Adrenal gland (tissue), 12 donors: ENCODE data around the gene TMEM258. TPM values are rescaled to one million over a fixed set of nuclear protein-coding genes. Genes with fewer than 3 reads are reported as not detected.

Experiments
- DNase-seq, 7 donors: peaks; one replicate each; pipeline ENCODE4 v3.0.0-alpha.2; 2019 to 2020
- H3K27ac ChIP-seq, 5 donors: fragments of 200-600 bp; sonication (generic) in 4 of 5; 1 replicate in 3 of 5; 2 replicates in 2 of 5; pipeline versions ENCODE4 v1.5.1 to v1.8.0; 2016 to 2020; ENCODE audit warnings: mild to moderate bottlenecking in 1 of 5
- H3K27me3 ChIP-seq: fragments of 200-600 bp; 2 replicates; pipeline ENCODE4 v1.8.0; 2021
- H3K36me3 ChIP-seq, 2 donors: fragments of 200-600 bp; replicated peaks in 1 of 2; 1 replicate in 1 of 2; 2 replicates in 1 of 2; pipeline versions ENCODE4 v1.5.1 to v1.8.0; 2018 to 2022
- H3K4me1 ChIP-seq, 2 donors: fragments of 200-600 bp; replicated peaks in 1 of 2; 1 replicate in 1 of 2; 2 replicates in 1 of 2; pipeline versions ENCODE4 v1.5.1 to v1.8.0; 2018 to 2021
- H3K4me3 ChIP-seq, 4 donors: fragments of 200-600 bp; sonication (generic) in 3 of 4; one replicate each; pipeline ENCODE4 v1.5.1; 2016 to 2018
- H3K9me3 ChIP-seq, 3 donors: fragments of 200-600 bp; sonication (generic) in 1 of 3; replicated peaks in 1 of 3; 1 replicate in 2 of 3; 2 replicates in 1 of 3; pipeline versions ENCODE4 v1.5.1 to v1.8.0; 2016 to 2021
- CTCF ChIP-seq, 6 experiments: fragments of 450-650 bp in 4 of 6; fragments of 200-600 bp in 2 of 6; sonication (generic) in 1 of 6; IDR thresholded peaks; 1 replicate in 5 of 6; 2 replicates in 1 of 6; pipeline versions ENCODE4 v1.5.1 to v1.8.0; 2016 to 2021; ENCODE audit warnings: antibody characterized with exemption in 6 of 6, mild to moderate bottlenecking in 2 of 6, moderate library complexity in 1 of 6
- POLR2A ChIP-seq, 2 donors: fragments of 450-650 bp; IDR thresholded peaks; one replicate each; pipeline ENCODE4 v1.6.1; 2017; ENCODE audit warnings: antibody characterized with exemption in 2 of 2, mild to moderate bottlenecking in 2 of 2, moderate library complexity in 1 of 2
- WGBS, 4 donors: extraction: QIAGEN DNeasy Blood & Tissue Kit in 2 of 4; methylation state at CpG; one replicate each; pipeline versions ENCODE4 v1.1.5 to v1.1.7; 2013 to 2017; 5-methylcytosine and 5-hydroxymethylcytosine counted together
- intact Hi-C, 2 donors: fragments of 100-400 bp; cut with DNase I; formaldehyde crosslinking; loops; one replicate each; pipeline versions ENCODE4 v1.14.1 to v1.15.0; 2022 to 2023
- microRNA counts, 2 donors: library from miRNA; unstranded; fragments of <30 nt; microRNA quantifications; one replicate each; lab custom pipeline; 2016
- polyA plus RNA-seq, 3 donors: library from polyadenylated mRNA; stranded (reverse); fragments of 200-250 nt in 2 of 3; fragments of 350-450 nt in 1 of 3; fragmentation: Illumina TruSeq in 1 of 3; extraction: RNeasy Lipid Tissue Mini Kit (QIAGEN cat#74804) in 1 of 3; gene quantifications; one replicate each; pipeline ENCODE4 v1.2.3, GENCODE V29; 2013 to 2014
- total RNA-seq, 9 donors: library from RNA; depleted of rRNA in 4 of 9; stranded (reverse); fragments of >200 nt in 4 of 9; fragments of 120-200 nt in 1 of 9; fragmentation: NEBNext Ultra II Directional in 1 of 9; extraction: Animal tissue kit (Norgen Biotek cat#: 25700) in 1 of 9; gene quantifications; one replicate each; pipeline versions ENCODE4 v1.1.0 to v1.2.4, GENCODE V29; 2013 to 2023
- donor health status: healthy with polysubstance abuse.
- donor health status: Bipolar disorder and iron deficiency.
- donor health status: DM: yes; HTN: yes; CAD: no.
- donor health status: DM: no; HTN: no; CAD: no.
- donor health status: DM: no; HTN: no; CAD: no.
- donor health status: DM: yes; HTN: yes; CAD: no.

Gene TMEM258
- total and polyA plus RNA-seq, 12 donors = 22.8 to 215 (median 139) TPM

- 73 to 83% (median 80%) methylated on average over 3 to 7 of the region's 7 CpGs for WGBS, 4 donors
- Histone ChIP-seq H3K4me3 (no peak overlapping the region), H3K9me3 (no peaks in the 10 kb centered on the region), H3K4me1 (no peaks in the 10 kb centered on the region), H3K27ac (no peak overlapping the region), H3K27me3 (no peaks in the 10 kb centered on the region), H3K36me3 (peaks cover 0 to 5% of the 10 kb centered on the region in 2 donors)
- DNase-seq = no peak
- no peak for TF ChIP-seq CTCF (IDR thresholded peaks at IDR 0.05)
- no peak for TF ChIP-seq POLR2A (IDR thresholded peaks at IDR 0.05)
- intact Hi-C loops = no loop called here
These were observed 52.4 kb downstream of the TMEM258 start for GRCh38 chr11:61739966-61740365.

DNA sequence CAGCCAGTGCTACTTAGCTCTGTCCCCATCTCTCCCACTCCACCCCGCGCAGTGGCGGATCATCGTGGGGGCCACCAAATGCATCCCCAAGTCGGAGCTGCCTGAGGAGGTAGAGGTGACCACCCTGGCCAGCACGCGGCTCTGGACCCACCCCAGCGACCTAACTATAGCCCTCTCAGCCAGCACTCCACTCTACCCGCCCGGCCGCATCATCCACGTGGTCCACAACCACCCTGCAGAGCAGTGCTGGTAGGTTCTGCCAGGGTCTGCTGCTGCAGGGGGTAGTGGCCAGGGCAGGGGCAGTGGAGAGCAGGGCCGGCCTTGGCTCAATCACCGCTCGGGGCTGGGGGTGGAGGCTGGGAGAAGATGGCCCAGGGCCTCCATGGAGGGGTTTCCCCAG is 53.0 kb downstream of the TMEM258 start:
- Histone ChIP-seq H3K27me3 (no peaks in the 10 kb centered on the region), H3K27ac (no peak overlapping the region), H3K4me1 (no peaks in the 10 kb centered on the region), H3K9me3 (no peaks in the 10 kb centered on the region), H3K4me3 (no peak overlapping the region), H3K36me3 (peaks cover 0 to 5% of the 10 kb centered on the region in 2 donors)
- 88 to 93% (median 91%) methylated on average over 9 to 15 of the region's 15 CpGs for WGBS, 4 donors
- DNase-seq = no peak
- TF ChIP-seq CTCF (IDR thresholded peaks at IDR 0.05) (no peak), POLR2A (IDR thresholded peaks at IDR 0.05) (no peak)
- intact Hi-C loops = no loop called here

MicroRNAs within 50 kb of the gene (microRNA counts, 767-probe panel; counts per million panel counts)
- 0 counts per million in 2 donors for microRNA hsa-miR-1908 (lab: Ali Mortazavi, UCI)
- microRNA hsa-miR-611 (lab: Ali Mortazavi, UCI) = 0 counts per million in 2 donors

Other genes starting within 250 kb of the TMEM258 start
- gene SYT7, start 211.5 kb downstream of the TMEM258 start, total RNA-seq = 1 to 10 TPM in 4 of 9 donors, under 1 TPM in 4, not detected in 1; 0.09 to 6.0 (median 1.0) TPM
- 1 to 10 TPM; 1.4 to 6.8 (median 6.5) TPM for gene SYT7, start 211.5 kb downstream of the TMEM258 start, polyA plus RNA-seq
- gene DAGLA, start 112.2 kb downstream of the TMEM258 start, total RNA-seq = 1 to 10 TPM in 8 of 9 donors, under 1 TPM in 1; 0.44 to 4.2 (median 2.5) TPM
- 1 to 10 TPM in 2 of 3 donors, under 1 TPM in 1; 0.81 to 2.7 (median 1.5) TPM for gene DAGLA, start 112.2 kb downstream of the TMEM258 start, polyA plus RNA-seq
- 1 to 10 TPM in 4 of 9 donors, under 1 TPM in 5; 0.13 to 2.6 (median 0.69) TPM for gene MYRF, start 40.0 kb downstream of the TMEM258 start, total RNA-seq
- 1 to 10 TPM in 2 of 3 donors, under 1 TPM in 1; 0.61 to 1.4 (median 1.1) TPM for gene MYRF, start 40.0 kb downstream of the TMEM258 start, polyA plus RNA-seq
- 10 to 100 TPM in 5 of 9 donors, 1 to 10 TPM in 4; 8.4 to 27.9 (median 10.7) TPM for gene FEN1, start 312 bp upstream of the TMEM258 start, total RNA-seq
- 10 to 100 TPM in 1 of 3 donors, 1 to 10 TPM in 2; 3.9 to 32.0 (median 4.5) TPM for gene FEN1, start 312 bp upstream of the TMEM258 start, polyA plus RNA-seq
- 100 to 1,000 TPM in 6 of 9 donors, 10 to 100 TPM in 3; 60.3 to 361 (median 103) TPM for gene FADS1, start 24.4 kb upstream of the TMEM258 start, total RNA-seq
- 100 to 1,000 TPM in 1 of 3 donors, 10 to 100 TPM in 2; 28.3 to 410 (median 32.1) TPM for gene FADS1, start 24.4 kb upstream of the TMEM258 start, polyA plus RNA-seq
- 1,000 to 10,000 TPM in 2 of 9 donors, 100 to 1,000 TPM in 7; 302 to 1,301 (median 495) TPM for gene FADS2, start 35.7 kb upstream of the TMEM258 start, total RNA-seq
- 1,000 to 10,000 TPM in 1 of 3 donors, 100 to 1,000 TPM in 2; 134 to 1,327 (median 153) TPM for gene FADS2, start 35.7 kb upstream of the TMEM258 start, polyA plus RNA-seq
- 100 to 1,000 TPM in 6 of 9 donors, 10 to 100 TPM in 3; 22.2 to 145 (median 105) TPM for gene FADS3, start 98.9 kb upstream of the TMEM258 start, total RNA-seq
- gene FADS3, start 98.9 kb upstream of the TMEM258 start, polyA plus RNA-seq = 100 to 1,000 TPM in 2 of 3 donors, 10 to 100 TPM in 1; 98.2 to 175 (median 103) TPM
- gene RAB3IL1, start 125.0 kb upstream of the TMEM258 start, total RNA-seq = 10 to 100 TPM in 8 of 9 donors, 1 to 10 TPM in 1; 2.4 to 23.7 (median 19.4) TPM
- gene RAB3IL1, start 125.0 kb upstream of the TMEM258 start, polyA plus RNA-seq = 10 to 100 TPM in 2 of 3 donors, 1 to 10 TPM in 1; 2.7 to 17.4 (median 15.5) TPM
- gene BEST1, start 157.8 kb upstream of the TMEM258 start, total RNA-seq = 1 to 10 TPM in 8 of 9 donors, under 1 TPM in 1; 0.44 to 5.2 (median 3.7) TPM
- gene BEST1, start 157.8 kb upstream of the TMEM258 start, polyA plus RNA-seq = 1 to 10 TPM; 1.4 to 6.8 (median 4.8) TPM
- 1,000 to 10,000 TPM in 8 of 9 donors, 100 to 1,000 TPM in 1; 530 to 5,565 (median 3,591) TPM for gene FTH1, start 175.0 kb upstream of the TMEM258 start, total RNA-seq
- gene FTH1, start 175.0 kb upstream of the TMEM258 start, polyA plus RNA-seq = 1,000 to 10,000 TPM; 2,586 to 4,544 (median 2,902) TPM